Endothelial cell of hepatic sinusoid (primary cell): ENCODE data around the gene PTPRA.

Source experiments
- in situ Hi-C: cut with HindIII; loops from 2 replicates; pipeline ENCODE4 v1.10.0; 2017; ENCODE audit warnings: low sequenced_read_pairs

Gene PTPRA

GRCh38 chr20:2851086-2851485 lies 22.2 kb upstream of the PTPRA start:
- in situ Hi-C loops: no loop called here

DNA sequence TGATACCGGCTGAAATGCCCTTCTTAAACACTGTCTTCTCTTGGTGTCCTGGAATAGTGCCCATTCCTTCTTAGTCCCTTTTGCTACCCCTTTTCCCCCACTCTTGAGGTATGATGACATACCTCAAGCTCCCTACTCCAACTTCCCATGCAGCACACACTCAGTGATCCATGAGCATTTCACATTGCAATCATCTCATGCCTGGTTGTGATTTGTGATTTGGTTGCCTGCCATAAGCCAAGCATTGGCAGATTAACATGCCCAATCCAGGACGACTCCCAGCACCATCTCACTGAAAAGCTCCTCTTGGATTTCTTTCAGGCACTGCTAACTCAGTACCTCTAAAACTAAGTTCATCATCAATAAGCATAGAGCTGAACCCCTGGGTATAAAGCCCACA lies 14.7 kb upstream of the PTPRA start:
- in situ Hi-C loops: no loop called here

DNA sequence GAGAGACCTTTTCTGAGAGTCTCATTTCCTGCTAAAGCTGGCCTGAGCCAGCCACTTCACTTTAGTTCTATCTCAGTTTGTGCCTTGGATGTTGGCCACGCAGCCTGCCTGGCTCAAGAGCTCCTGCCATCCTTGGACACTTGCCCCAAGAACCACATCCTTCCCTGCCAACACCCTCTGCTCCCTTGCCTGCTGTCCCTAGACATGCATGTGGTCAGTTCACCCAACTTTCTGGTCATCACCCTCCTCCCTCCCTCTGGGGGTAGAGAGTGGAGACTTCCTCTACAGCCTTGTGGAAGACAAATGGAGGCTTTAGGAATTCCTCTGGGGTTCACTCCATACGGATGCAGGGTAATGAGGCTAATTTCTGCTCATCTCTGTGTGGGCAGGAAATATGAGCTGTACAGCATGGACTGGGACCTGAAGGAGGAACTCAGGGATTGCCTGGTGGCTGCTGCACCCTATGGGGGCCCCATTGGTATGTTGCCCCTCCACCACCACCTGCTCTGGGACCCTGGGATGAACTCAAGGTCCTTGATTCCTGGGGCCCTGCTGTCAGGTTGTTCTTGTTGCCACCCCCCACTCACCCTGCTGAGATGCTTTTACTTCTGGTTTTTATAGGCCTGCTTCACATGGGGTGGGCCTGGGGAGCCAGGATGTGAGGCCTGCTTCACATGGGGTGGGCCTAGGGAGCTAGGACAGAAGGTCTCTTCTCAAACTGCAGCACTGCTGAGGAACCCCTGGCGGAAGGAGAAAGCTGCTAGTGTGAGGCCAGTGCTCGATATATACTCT lies 13.8 kb upstream of the PTPRA start:
- in situ Hi-C loops: no loop called here

DNA sequence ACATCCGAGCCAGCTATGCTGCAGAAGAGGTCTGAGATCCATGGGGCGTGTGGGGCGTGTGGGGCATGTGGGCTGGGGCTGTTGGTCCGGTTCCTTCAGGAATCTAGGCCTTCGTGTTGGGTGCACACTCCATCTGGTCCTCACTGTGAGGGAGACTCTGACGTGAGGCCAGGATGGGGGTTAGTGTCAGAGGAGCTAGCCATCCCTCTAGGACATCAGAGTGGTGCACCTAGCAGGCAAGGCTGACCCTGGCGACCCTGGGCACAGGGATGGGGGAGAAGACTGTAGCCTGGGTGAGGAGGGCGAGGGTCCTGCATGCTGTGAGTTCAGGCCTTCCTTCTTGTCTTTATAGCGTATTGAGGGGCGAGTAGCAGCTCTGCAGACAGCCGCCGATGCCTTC lies 8.7 kb upstream of the PTPRA start:
- in situ Hi-C loops: loop anchor here (5.0 kb wide), 1 partner anchor 102 kb away; no protein-coding TSS in a partner anchor

DNA sequence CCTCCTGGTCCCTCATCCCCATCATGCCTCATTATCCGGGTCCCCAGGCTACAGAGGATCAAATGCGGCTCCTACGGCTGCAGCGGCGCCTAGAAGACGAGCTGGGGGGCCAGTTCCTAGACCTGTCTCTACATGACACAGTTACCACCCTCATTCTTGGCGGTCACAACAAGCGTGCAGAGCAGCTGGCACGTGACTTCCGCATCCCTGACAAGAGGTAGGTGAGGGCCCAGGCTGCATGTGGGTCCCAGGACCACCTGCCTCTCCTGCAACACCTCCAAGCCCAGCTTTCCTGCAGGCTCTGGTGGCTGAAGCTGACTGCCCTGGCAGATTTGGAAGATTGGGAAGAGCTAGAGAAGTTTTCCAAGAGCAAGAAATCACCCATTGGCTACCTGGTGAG lies 8.2 kb upstream of the PTPRA start:
- in situ Hi-C loops: loop anchor here (5.0 kb wide), 1 partner anchor 103 kb away; no protein-coding TSS in a partner anchor

DNA sequence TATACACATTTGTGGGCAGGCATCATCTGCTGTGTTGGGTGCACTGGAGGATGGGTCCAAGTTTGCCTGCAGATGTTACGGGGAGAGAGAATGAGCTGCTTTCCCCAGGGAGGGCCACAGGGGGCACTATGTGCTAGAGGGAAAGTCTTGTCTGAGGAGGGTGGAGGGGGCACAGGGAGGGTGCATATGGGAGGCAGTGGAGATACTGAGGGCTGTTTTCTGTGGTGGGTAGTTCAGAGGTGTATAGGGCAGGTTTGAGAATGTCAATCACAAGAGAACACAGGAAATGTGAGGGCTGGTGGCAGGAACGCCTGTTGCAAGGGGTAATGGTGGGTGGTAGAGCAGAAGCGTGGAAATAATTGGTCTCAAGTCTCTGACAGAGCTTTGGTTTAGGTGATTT lies 7.7 kb upstream of the PTPRA start:
- in situ Hi-C loops: loop anchor here (5.0 kb wide), 1 partner anchor 103 kb away; no protein-coding TSS in a partner anchor

DNA sequence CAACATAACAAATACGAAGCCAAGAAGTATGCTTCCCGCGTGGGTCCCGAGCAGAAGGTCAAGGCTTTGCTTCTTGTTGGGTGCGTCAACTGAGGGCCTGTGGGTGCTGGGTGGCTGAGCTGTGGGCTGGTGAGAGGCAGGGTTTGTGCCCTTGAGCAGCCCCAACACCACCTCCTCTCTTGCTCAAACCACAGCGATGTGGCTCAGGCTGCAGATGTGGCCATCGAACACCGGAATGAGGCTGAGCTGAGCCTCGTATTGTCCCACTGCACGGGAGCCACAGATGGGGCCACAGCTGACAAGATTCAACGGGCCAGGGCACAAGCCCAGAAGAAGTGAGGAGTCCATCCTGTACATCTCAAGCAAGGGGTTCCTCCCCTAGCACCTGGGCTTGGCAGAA lies 7.0 kb upstream of the PTPRA start:
- in situ Hi-C loops: loop anchor here (5.0 kb wide), 1 partner anchor 104 kb away; no protein-coding TSS in a partner anchor

- in situ Hi-C loops: loop anchor here (5.0 kb wide), 1 partner anchor 105 kb away; no protein-coding TSS in a partner anchor
Observed at GRCh38 chr20:2867081-2867864, 6.0 kb upstream of the PTPRA start.

- in situ Hi-C loops: loop anchor here (5.0 kb wide), 1 partner anchor 107 kb away; no protein-coding TSS in a partner anchor
Observed at GRCh38 chr20:2869381-2869780, 3.9 kb upstream of the PTPRA start.

GRCh38 chr20:2871111-2871465 lies 2.2 kb upstream of the PTPRA start:
- in situ Hi-C loops: no loop called here

DNA sequence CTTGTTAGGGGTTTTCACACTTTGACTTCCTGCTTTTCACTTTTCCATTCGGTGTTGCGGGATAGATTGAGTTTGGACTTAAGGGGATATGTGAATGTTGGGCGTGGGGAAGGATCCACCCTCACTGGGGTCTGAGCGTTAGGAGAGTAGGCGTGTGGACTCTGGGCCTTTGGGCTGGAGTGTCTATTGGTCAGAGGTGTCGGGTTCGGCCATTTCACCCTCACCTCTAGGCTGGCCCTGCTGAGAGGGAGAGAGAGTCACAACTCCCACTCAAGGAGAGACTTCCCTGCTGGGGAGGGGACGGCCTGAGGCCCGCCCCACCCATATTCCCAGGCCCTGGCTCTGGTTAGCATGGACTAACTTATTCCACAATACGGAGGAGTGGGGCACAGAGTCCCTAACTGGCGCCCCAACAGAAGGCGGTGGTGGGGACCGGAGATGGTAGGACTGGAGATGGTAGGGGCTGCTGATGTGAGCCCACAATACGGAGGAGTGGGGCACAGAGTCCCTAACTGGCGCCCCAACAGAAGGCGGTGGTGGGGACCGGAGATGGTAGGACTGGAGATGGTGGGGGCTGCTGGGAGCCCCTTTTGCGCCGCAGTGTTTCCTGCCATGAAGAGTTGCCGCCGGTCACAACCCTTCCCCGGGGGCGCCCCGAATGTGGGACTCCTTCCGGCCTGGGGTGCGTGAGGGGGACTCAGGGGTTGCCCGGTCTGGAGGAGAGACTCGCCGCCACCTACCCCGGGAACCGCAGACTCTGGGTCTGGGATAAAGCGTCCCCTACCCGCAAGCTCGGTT lies 1.4 kb upstream of the PTPRA start:
- in situ Hi-C loops: no loop called here

- in situ Hi-C loops: no loop called here
Observed at GRCh38 chr20:2872459-2873009, 747 bp upstream of the PTPRA start.

DNA sequence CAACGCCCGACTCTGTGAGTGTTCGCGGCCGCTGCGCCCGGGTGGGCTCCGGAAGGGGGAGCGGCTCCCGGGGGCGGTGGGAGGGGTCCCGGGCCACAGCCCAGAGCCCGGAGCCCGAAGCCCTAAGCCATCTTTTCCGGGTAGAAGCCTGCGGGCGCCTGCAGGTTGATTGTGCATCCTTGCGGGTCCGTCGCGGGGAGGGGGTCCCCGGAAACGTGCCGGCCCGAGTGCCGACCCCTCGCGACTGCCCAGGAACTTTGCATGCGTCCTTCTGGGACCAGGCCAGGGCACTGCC lies 413 bp downstream of the PTPRA start:
- in situ Hi-C loops: no loop called here

DNA sequence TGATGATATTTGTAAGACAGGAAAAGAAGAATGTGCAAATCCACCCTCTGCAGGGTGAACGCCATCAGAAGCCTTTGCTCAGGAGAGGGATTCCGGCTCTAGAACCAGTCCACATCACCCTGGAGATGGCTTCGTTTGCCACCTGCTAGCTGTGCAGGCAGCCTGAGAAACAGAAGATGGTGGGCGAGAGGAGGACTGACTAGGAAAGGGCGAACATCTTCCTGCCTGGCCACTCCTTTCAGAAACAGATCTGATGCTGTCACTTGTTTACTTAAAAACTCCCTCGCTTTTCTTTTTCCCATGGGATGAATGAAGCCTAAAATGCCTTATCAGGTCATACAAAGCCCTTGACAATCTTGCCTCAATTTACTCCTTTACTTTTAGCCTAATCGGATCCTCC lies 1.2 kb downstream of the PTPRA start:
- in situ Hi-C loops: no loop called here

DNA sequence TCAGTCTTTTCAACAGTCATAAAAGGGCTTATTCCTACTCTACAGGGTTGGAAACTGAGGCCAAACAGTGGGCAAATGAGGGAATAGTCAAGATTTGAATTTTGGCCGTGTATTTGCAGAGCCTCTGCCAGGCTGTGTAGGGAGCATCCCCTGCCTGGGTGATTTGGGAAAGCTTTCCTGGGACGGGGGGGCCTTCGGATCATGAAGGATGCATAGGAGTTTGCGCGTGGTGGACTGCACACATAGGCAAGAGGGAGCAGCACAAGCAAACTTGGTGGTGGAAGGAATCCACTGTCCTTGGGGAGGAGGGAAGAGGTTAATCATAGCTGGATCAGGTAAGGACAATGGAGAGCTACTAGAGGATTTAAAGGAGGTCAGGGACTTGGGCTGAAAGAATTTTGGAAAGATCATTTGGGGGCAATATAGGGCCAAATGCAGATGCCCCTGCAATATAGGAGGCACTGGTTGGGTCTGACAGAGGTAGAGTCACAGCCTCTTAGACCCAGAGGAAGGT lies 2.5 kb downstream of the PTPRA start:
- in situ Hi-C loops: no loop called here

DNA sequence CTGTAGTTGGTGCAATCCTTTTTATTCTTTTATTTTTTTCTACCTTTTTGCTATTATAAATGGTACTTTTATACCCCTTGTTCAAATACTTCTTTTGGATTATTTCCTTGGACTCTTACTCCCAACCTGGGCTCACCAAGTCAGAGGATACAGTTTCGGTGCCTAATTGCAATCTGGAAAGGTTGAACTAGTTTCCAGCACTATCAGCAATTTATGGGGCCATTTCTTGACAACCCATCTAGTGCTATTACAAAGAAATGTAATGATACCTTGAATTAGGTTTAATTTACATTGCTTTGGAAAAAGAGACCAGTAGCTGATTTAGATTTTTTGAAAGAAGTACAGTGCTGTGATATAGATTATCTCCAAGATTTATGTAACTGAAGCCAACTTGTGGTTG lies 5.2 kb downstream of the PTPRA start:
- in situ Hi-C loops: no loop called here

- in situ Hi-C loops: no loop called here
Observed at GRCh38 chr20:2879146-2879545, 5.9 kb downstream of the PTPRA start.

GRCh38 chr20:2880650-2881049 lies 7.4 kb downstream of the PTPRA start:
- in situ Hi-C loops: no loop called here

DNA sequence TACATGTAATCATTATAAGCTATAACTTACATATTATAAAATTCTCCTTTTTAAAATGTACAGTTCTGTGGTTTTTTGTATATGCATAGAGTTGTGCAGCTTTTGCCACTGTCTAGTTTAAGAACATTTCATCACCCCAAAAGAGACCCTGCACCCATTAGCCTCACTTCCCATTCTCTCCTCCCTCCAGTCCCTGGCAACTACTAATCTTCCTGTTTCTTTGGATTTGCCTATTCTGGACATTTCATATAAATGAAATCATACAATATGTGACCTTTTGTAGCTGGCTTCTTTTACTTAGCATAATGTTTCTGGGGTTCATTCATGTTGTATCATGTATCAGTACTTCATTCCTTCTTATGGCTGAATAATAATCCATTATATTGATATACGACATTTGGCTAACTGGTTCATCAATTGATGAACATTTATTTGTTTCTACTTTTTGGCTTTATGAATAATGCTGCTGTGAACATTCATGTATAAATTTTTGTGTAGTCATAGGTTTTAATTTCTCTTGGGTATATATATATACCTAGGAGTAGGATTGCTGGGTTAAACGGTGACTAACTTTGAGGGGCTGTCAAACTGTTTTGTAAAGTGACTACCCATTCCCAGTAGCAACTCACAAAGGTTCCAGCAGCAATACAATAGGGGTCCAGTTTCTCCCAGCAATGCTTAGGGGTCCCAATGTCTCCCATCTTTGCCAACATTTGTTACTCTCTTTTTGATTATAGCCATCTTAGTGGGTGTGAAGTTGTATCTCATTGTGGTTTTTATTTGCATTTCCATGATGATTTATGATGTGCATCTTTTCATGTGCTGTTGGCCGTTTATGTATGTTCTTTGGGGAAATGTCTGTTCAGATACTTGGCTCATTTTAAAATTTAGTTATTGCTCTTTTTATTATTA lies 10.7 kb downstream of the PTPRA start:
- in situ Hi-C loops: no loop called here

DNA sequence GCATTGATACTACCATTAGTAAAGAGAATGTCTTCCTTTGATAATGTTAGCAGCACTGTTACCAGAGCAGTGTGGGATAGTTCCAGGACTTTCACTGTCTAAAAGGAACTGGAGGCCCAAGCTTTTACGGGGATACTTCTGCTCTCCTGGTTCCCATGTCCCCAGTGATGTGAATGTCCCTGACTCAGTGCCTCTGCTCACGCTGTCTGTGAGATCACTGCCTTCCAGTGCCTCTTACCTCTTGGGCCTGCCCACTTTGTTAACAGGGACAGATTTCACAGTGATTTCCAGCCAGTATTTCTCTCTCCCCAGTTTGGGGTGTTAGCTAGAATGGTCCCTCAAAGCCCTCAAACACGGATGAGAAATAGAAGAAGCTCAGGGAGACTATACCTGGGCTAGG lies 14.4 kb downstream of the PTPRA start:
- in situ Hi-C loops: no loop called here
